ES-I3 (cell line): Measurements from ENCODE around the gene GALNT9.

ENCODE experiments used
- H3K36me3 ChIP-seq: 2 replicates; pipeline ENCODE4 v1.6.1; 2013; ENCODE audit warnings: mild to moderate bottlenecking, low read length, control low read depth, moderate library complexity; ENCODE audit not compliant: insufficient read depth
- H3K4me1 ChIP-seq: 2 replicates; pipeline ENCODE4 v1.6.1; 2013; ENCODE audit warnings: mild to moderate bottlenecking, control low read depth, low read length; ENCODE audit not compliant: insufficient read depth
- H3K9ac ChIP-seq: 2 replicates; pipeline ENCODE4 v1.6.1; 2013; ENCODE audit warnings: low read depth, mild to moderate bottlenecking, low read length, moderate library complexity
- H3K9me3 ChIP-seq: 2 replicates; pipeline ENCODE4 v1.6.1; 2013; ENCODE audit warnings: mild to moderate bottlenecking, low read length, moderate library complexity; ENCODE audit not compliant: control insufficient read depth, insufficient read depth

The GALNT9 gene

GRCh38 chr12:132319359-132319950 is 9.9 kb downstream of the GALNT9 start:
- Histone ChIP-seq H3K9ac (no peak overlapping the region), H3K4me1 (no peaks in the 10 kb centered on the region), H3K9me3 (no peaks in the 10 kb centered on the region), H3K36me3 (no peaks in the 10 kb centered on the region)

GRCh38 chr12:132318618-132319033 is 10.8 kb downstream of the GALNT9 start:
- Histone ChIP-seq H3K4me1 (no peaks in the 10 kb centered on the region), H3K9ac (no peak overlapping the region), H3K36me3 (no peaks in the 10 kb centered on the region), H3K9me3 (no peaks in the 10 kb centered on the region)

- Histone ChIP-seq H3K36me3 (no peaks in the 10 kb centered on the region), H3K4me1 (no peaks in the 10 kb centered on the region), H3K9me3 (no peaks in the 10 kb centered on the region), H3K9ac (no peak overlapping the region)
Observed at GRCh38 chr12:132318135-132318534, 11.3 kb downstream of the GALNT9 start.

GRCh38 chr12:132317233-132317938 is 12.0 kb downstream of the GALNT9 start:
- H3K36me3 ChIP-seq, result no peaks in the 10 kb centered on the region
- no peaks in the 10 kb centered on the region for H3K4me1 ChIP-seq
- no peaks in the 10 kb centered on the region for H3K9me3 ChIP-seq
- no peak overlapping the region for H3K9ac ChIP-seq

GRCh38 chr12:132316497-132317232 is 12.7 kb downstream of the GALNT9 start:
- no peaks in the 10 kb centered on the region for H3K9me3 ChIP-seq
- no peaks in the 10 kb centered on the region for H3K36me3 ChIP-seq
- no peaks in the 10 kb centered on the region for H3K4me1 ChIP-seq
- no peak overlapping the region for H3K9ac ChIP-seq

- H3K9ac ChIP-seq, result no peak overlapping the region
Observed at GRCh38 chr12:132315951-132316350, 13.4 kb downstream of the GALNT9 start.

GRCh38 chr12:132315507-132315906 is 13.9 kb downstream of the GALNT9 start:
- Histone ChIP-seq H3K36me3 (no peaks in the 10 kb centered on the region), H3K9me3 (no peaks in the 10 kb centered on the region), H3K4me1 (no peaks in the 10 kb centered on the region), H3K9ac (no peak overlapping the region)

More at GRCh38 chr12:132315951-132316350, 13.4 kb downstream of the GALNT9 start:
- no peaks in the 10 kb centered on the region for H3K9me3 ChIP-seq
- H3K36me3 ChIP-seq, result no peaks in the 10 kb centered on the region
- no peaks in the 10 kb centered on the region for H3K4me1 ChIP-seq

- Histone ChIP-seq H3K36me3 (no peaks in the 10 kb centered on the region), H3K9ac (no peak overlapping the region), H3K9me3 (no peaks in the 10 kb centered on the region), H3K4me1 (no peaks in the 10 kb centered on the region)
Observed at GRCh38 chr12:132314516-132315233, 14.7 kb downstream of the GALNT9 start.

- H3K9me3 ChIP-seq, result no peaks in the 10 kb centered on the region
- no peaks in the 10 kb centered on the region for H3K36me3 ChIP-seq
- H3K4me1 ChIP-seq, result no peaks in the 10 kb centered on the region
- H3K9ac ChIP-seq, result no peak overlapping the region
Observed at GRCh38 chr12:132314035-132314434, 15.4 kb downstream of the GALNT9 start.

- no peaks in the 10 kb centered on the region for H3K4me1 ChIP-seq
- no peaks in the 10 kb centered on the region for H3K36me3 ChIP-seq
- no peaks in the 10 kb centered on the region for H3K9me3 ChIP-seq
- H3K9ac ChIP-seq, result no peak overlapping the region
Observed at GRCh38 chr12:132313182-132313581, 16.2 kb downstream of the GALNT9 start.

- H3K4me1 ChIP-seq, result no peaks in the 10 kb centered on the region
Observed at GRCh38 chr12:132312516-132312915, 16.9 kb downstream of the GALNT9 start.

GRCh38 chr12:132311201-132311915 is 18.0 kb downstream of the GALNT9 start:
- Histone ChIP-seq H3K4me1 (no peaks in the 10 kb centered on the region), H3K36me3 (no peaks in the 10 kb centered on the region), H3K9me3 (no peaks in the 10 kb centered on the region), H3K9ac (no peak overlapping the region)

More at GRCh38 chr12:132312516-132312915, 16.9 kb downstream of the GALNT9 start:
- Histone ChIP-seq H3K9me3 (no peaks in the 10 kb centered on the region), H3K36me3 (no peaks in the 10 kb centered on the region), H3K9ac (no peak overlapping the region)

GRCh38 chr12:132310181-132311040 is 19.0 kb downstream of the GALNT9 start:
- no peaks in the 10 kb centered on the region for H3K36me3 ChIP-seq
- no peaks in the 10 kb centered on the region for H3K9me3 ChIP-seq
- H3K4me1 ChIP-seq, result no peaks in the 10 kb centered on the region
- H3K9ac ChIP-seq, result no peak overlapping the region
